Loucy (cell line): ENCODE results near the gene CEP112.

Source experiments
- CTCF ChIP-seq: fragments of 200-600 bp; sonication (generic); conservative IDR thresholded peaks from 2 replicates; pipeline ENCODE4 v1.5.1; 2014; ENCODE audit warnings: mild to moderate bottlenecking, antibody characterized with exemption, low read length
- EZH2phosphoT487 ChIP-seq: fragments of 200-600 bp; IDR thresholded peaks from 2 replicates; pipeline ENCODE4 v1.6.1; 2018; ENCODE audit warnings: antibody characterized with exemption, mild to moderate bottlenecking, moderate library complexity, borderline replicate concordance

- no peak for TF ChIP-seq EZH2phosphoT487
- TF ChIP-seq CTCF, result no peak
Observed at GRCh38 chr17:66240013-66240412, 48.1 kb upstream of the CEP112 start.
